Measurements from ENCODE around the gene GID8. TPM values are rescaled to one million over a fixed set of nuclear protein-coding genes. Genes with fewer than 3 reads are reported as not detected.

The GID8 gene
- total and polyA plus RNA-seq, 2 donors (not counting 3 experiments of a cell fraction or from before 2014, with no cell fraction given) = 25.3 to 34.6 TPM

- dilution Hi-C loops (cut with MboI; ENCODE audit: extremely low pct_ligation_motif_present, low sequenced_read_pairs) = no loop called here
- H3K9me3 ChIP-seq (replicated peaks; ENCODE audit: control insufficient read depth, insufficient read depth, low read length) = no peaks in the 10 kb centered on the region
- H3K79me2 ChIP-seq (ENCODE audit: control insufficient read depth, insufficient read depth, low read length) = no peaks in the 10 kb centered on the region
- H2AFZ ChIP-seq (ENCODE audit: low read depth, low read length) = no peak overlapping the region
- POLR2A ChIA-PET = no interaction called here
- peaks cover 0 to 1% of the 10 kb centered on the region in 2 experiments for H3K27me3 ChIP-seq (ENCODE audit: control insufficient read depth in 2 of 2, insufficient read depth in 2 of 2, low read length in 2 of 2)
- peaks cover 5 to 7% of the 10 kb centered on the region in 2 experiments for H3K36me3 ChIP-seq (ENCODE audit: control insufficient read depth in 2 of 2, extremely low read depth in 1 of 2, insufficient read depth in 2 of 2, low read length in 2 of 2)
- no peak overlapping the region for H3K4me3 ChIP-seq (replicated peaks in 1 of 3; ENCODE audit: insufficient read depth in 1 of 3, low read depth in 1 of 3, low read length in 3 of 3)
- no peak overlapping the region for H3K9ac ChIP-seq (replicated peaks; ENCODE audit: extremely low read depth, insufficient read depth, low read length)
- FAIRE-seq = no peak
- CTCF ChIA-PET = interaction anchor here (1.1 to 2.0 kb wide), 4 partner anchors 13 to 43 kb away, joined by 3 to 9 read pairs (median 3); no protein-coding TSS in a partner anchor
- DNase-seq (ENCODE audit: low read depth, low spot score) = no peak
- H3K27ac ChIP-seq (ENCODE audit: insufficient read depth, low read depth, low read length) = no peak overlapping the region
- no peak overlapping the region for H3K4me2 ChIP-seq (ENCODE audit: insufficient read depth, low read length)
- no TSS peak for BruUV-seq (replicated peaks)
- TF ChIP-seq MAX (IDR thresholded peaks at IDR 0.05; ENCODE audit: insufficient read depth, insufficient read length) = no peak
- no peak for TF ChIP-seq POLR2A (IDR thresholded peaks at IDR 0.05; ENCODE audit: low read depth, low read length)
- no peak for TF ChIP-seq MYC (IDR thresholded peaks at IDR 0.05; ENCODE audit: low read depth, low read length)
- intact Hi-C loops (cut with micrococcal nuclease) = no loop called here
- no peaks in the 10 kb centered on the region for H3K4me1 ChIP-seq (ENCODE audit: control insufficient read depth, extremely low read depth, insufficient read depth, low read length)
- no peaks in the 10 kb centered on the region for H3K9me1 ChIP-seq (replicated peaks; ENCODE audit: control insufficient read depth, extremely low read depth, insufficient read depth, low read length)
- H4K20me1 ChIP-seq (replicated peaks; ENCODE audit: control insufficient read depth, extremely low read depth, insufficient read depth, low read length) = no peaks in the 10 kb centered on the region
Measured at GRCh38 chr20:62966212-62967148, 28.5 kb downstream of the GID8 start.

- no peak for DNase-seq (ENCODE audit: low read depth, low spot score)
- Histone ChIP-seq H3K4me1 (ENCODE audit: control insufficient read depth, extremely low read depth, insufficient read depth, low read length) (no peaks in the 10 kb centered on the region), H3K9me3 (replicated peaks; ENCODE audit: control insufficient read depth, insufficient read depth, low read length) (no peaks in the 10 kb centered on the region), H4K20me1 (replicated peaks; ENCODE audit: control insufficient read depth, extremely low read depth, insufficient read depth, low read length) (no peaks in the 10 kb centered on the region), H3K9me1 (replicated peaks; ENCODE audit: control insufficient read depth, extremely low read depth, insufficient read depth, low read length) (no peaks in the 10 kb centered on the region), H3K27ac (ENCODE audit: insufficient read depth, low read depth, low read length) (no peak overlapping the region), H3K4me3 (replicated peaks in 1 of 3; ENCODE audit: insufficient read depth in 1 of 3, low read depth in 1 of 3, low read length in 3 of 3) (no peak overlapping the region), H3K27me3 (ENCODE audit: control insufficient read depth in 2 of 2, insufficient read depth in 2 of 2, low read length in 2 of 2) (peaks cover 0 to 3% of the 10 kb centered on the region in 2 experiments), H3K4me2 (ENCODE audit: insufficient read depth, low read length) (no peak overlapping the region), H3K79me2 (ENCODE audit: control insufficient read depth, insufficient read depth, low read length) (no peaks in the 10 kb centered on the region), H2AFZ (ENCODE audit: low read depth, low read length) (no peak overlapping the region), H3K36me3 (ENCODE audit: control insufficient read depth in 2 of 2, extremely low read depth in 1 of 2, insufficient read depth in 2 of 2, low read length in 2 of 2) (peaks cover 5 to 7% of the 10 kb centered on the region in 2 experiments), H3K9ac (replicated peaks; ENCODE audit: extremely low read depth, insufficient read depth, low read length) (no peak overlapping the region)
- CTCF ChIA-PET = interaction anchor here (2.0 kb wide), 1 partner anchor 42 kb away, joined by 9 read pairs; no protein-coding TSS in a partner anchor
- dilution Hi-C loops (cut with MboI; ENCODE audit: extremely low pct_ligation_motif_present, low sequenced_read_pairs) (no loop called here), intact Hi-C loops (cut with micrococcal nuclease) (no loop called here)
- POLR2A ChIA-PET = no interaction called here
- no peak for TF ChIP-seq POLR2A (IDR thresholded peaks at IDR 0.05; ENCODE audit: low read depth, low read length)
- no peak for TF ChIP-seq FOS (IDR thresholded peaks at IDR 0.05; ENCODE audit: borderline replicate concordance, insufficient read depth, low read length)
- TF ChIP-seq MAX (IDR thresholded peaks at IDR 0.05; ENCODE audit: insufficient read depth, insufficient read length) = no peak
- no peak for TF ChIP-seq POLR2AphosphoS5 (IDR thresholded peaks at IDR 0.05; ENCODE audit: insufficient read depth, low read depth, low read length)
- no peak for TF ChIP-seq GATA2 (IDR thresholded peaks at IDR 0.05; ENCODE audit: insufficient read depth, insufficient read length, low read depth, low read length)
- TF ChIP-seq EZH2 (IDR thresholded peaks at IDR 0.05; ENCODE audit: borderline replicate concordance, low read depth, low read length, severe bottlenecking) = no peak
- no peak for TF ChIP-seq MYC (IDR thresholded peaks at IDR 0.05; ENCODE audit: low read depth, low read length)
- no peak for TF ChIP-seq CTCF (IDR thresholded peaks at IDR 0.05; ENCODE audit: extremely low read depth in 1 of 2, insufficient read depth in 1 of 2, low read depth in 1 of 2, low read length in 2 of 2)
- TF ChIP-seq JUN (IDR thresholded peaks at IDR 0.05; ENCODE audit: borderline replicate concordance, insufficient read depth, insufficient read length, low read depth) = no peak
- no TSS peak for BruUV-seq (replicated peaks)
- no peak for FAIRE-seq
Measured at GRCh38 chr20:62967149-62967501, 29.2 kb downstream of the GID8 start.
